NCI-H1694 treated with DMSO at 0.1 percent for 48 hours (cell line): ENCODE data around the gene SBF2.
A peak's percentile ranks its signal among the peaks of the same experiment; 100 is the strongest.

Experiments
- DNase-seq: peaks from one replicate; lab custom pipeline; 2025; lab: John Stamatoyannopoulos, UW

Gene SBF2

GRCh38 chr11:9774109-9774508 is 519.9 kb downstream of the SBF2 start:
- no peak for DNase-seq

- no peak for DNase-seq
Observed at GRCh38 chr11:9773524-9773923, 520.5 kb downstream of the SBF2 start.

- no peak for DNase-seq
Observed at GRCh38 chr11:9772218-9772617, 521.8 kb downstream of the SBF2 start.

- DNase-seq, result no peak
Observed at GRCh38 chr11:9771071-9771511, 522.9 kb downstream of the SBF2 start.

GRCh38 chr11:9769621-9770020 is 524.4 kb downstream of the SBF2 start:
- DNase-seq, result no peak

GRCh38 chr11:9765320-9766101 is 528.5 kb downstream of the SBF2 start:
- DNase-seq, result no peak

GRCh38 chr11:9763301-9763700 is 530.7 kb downstream of the SBF2 start:
- no peak for DNase-seq

- DNase-seq, result no peak
Observed at GRCh38 chr11:9762531-9762930, 531.5 kb downstream of the SBF2 start.

GRCh38 chr11:9761441-9761945 is 532.5 kb downstream of the SBF2 start:
- DNase-seq, result no peak

- DNase-seq, result no peak
Observed at GRCh38 chr11:9760193-9760575, 533.8 kb downstream of the SBF2 start.

GRCh38 chr11:9759519-9760192 is 534.4 kb downstream of the SBF2 start:
- DNase-seq, result peak; percentile 72

GRCh38 chr11:9758637-9759518 is 535.1 kb downstream of the SBF2 start:
- DNase-seq, result peak; percentile 47

- DNase-seq, result peak; percentile 20
Observed at GRCh38 chr11:9757809-9758636, 536.0 kb downstream of the SBF2 start.

- no peak for DNase-seq
Observed at GRCh38 chr11:9756878-9757277, 537.1 kb downstream of the SBF2 start.

GRCh38 chr11:9756461-9756860 is 537.6 kb downstream of the SBF2 start:
- DNase-seq, result no peak

GRCh38 chr11:9755561-9756185 is 538.3 kb downstream of the SBF2 start:
- peak; percentile 11 for DNase-seq

GRCh38 chr11:9754010-9754471 is 540.0 kb downstream of the SBF2 start:
- no peak for DNase-seq

- DNase-seq, result no peak
Observed at GRCh38 chr11:9753021-9753420, 541.0 kb downstream of the SBF2 start.

- no peak for DNase-seq
Observed at GRCh38 chr11:9752091-9752490, 541.9 kb downstream of the SBF2 start.

- no peak for DNase-seq
Observed at GRCh38 chr11:9750551-9750950, 543.5 kb downstream of the SBF2 start.
